Activated T-cell treated with anti-CD3 and anti-CD28 coated beads for 1 hour (primary cell): ENCODE data around the gene GATA6.
"Not testable (repeated sequence)": the region's sequence is repeated elsewhere in the genome, so short reads cannot be mapped to it uniquely, and the experiment has no call there.

Experiments
- DNase-seq: peaks from one replicate; pipeline ENCODE4 v3.0.0-alpha.2; 2020; ENCODE audit warnings: low read depth

The GATA6 gene

GRCh38 chr18:22204996-22205395 lies 35.6 kb downstream of the GATA6 start:
- no peak for DNase-seq

DNA sequence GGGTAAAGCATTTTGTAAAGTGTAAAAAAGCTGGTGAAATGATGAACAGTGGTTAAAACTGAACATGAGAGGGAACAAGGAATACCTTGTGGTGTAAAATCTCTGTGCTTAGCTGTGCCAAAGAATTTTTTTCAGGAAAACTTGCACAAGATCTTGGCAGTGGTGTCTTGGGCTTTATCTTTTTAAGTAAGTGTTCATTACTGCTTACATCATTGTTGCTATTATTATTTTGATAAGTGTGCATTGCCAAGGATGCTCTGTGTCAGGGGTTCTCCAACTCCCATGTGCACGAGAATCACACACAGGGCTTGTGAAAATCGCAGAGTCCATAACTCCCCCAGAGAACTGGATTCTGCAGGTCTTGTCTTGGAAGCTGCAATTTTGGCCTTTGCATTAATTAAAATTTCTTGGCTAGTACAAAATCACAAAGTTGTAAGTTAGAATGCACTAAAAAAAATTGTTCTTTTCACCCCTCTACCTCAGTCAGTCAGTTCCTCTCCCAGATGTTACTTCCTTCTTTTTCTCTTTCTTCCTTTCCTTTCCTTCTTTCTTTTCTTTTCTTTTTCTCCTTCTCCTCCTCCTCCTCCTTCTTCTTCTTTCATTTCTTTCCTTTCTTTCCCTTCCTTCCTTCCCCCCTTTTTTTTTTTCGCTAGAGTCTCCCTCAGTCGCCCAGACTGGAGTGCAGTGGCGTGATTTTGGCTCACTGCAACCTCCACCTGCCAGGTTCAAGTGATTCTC lies 37.8 kb downstream of the GATA6 start:
- no peak for DNase-seq

DNA sequence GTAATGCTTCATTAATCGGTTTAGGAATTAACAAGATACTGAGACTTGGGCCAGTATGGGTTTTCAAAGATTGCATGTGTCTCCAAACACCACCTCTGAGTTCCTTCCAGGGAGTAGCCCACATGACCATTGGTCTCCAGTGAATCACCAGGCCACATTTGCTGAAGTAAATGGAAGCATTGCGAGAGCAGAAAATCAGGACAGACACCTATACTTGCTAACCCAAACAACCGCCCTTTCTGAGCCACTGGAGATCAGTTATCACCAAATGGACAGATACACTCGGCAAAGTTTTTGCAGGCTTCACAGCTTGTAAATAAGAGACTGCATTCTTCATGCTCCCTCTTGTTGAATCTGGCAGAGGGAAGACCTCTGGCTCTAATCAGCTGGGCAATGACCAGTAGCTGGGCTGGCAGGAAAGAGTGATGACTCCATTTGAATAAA lies 40.9 kb downstream of the GATA6 start:
- DNase-seq, result no peak

DNA sequence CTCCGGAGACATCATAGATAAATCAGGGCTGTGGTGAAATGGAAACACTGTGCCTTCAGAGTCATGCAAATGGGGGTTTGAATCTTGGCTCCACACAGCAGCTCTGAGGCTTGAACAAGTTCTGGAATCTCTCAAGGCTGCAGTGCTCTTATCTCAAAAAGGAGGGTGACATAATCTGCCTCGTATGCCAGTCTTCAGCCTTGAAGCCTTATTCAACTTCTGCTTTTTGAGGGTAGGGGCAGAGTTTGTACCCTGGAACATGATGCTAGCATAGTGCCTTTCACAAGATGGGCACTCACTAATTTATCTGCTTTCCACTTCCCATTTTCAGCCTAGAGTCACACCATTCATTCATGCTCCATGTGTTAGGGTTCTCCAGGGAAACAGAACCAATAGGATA lies 42.3 kb downstream of the GATA6 start:
- no peak for DNase-seq

- no peak for DNase-seq
Observed at GRCh38 chr18:22213333-22213973, 44.1 kb downstream of the GATA6 start.

DNA sequence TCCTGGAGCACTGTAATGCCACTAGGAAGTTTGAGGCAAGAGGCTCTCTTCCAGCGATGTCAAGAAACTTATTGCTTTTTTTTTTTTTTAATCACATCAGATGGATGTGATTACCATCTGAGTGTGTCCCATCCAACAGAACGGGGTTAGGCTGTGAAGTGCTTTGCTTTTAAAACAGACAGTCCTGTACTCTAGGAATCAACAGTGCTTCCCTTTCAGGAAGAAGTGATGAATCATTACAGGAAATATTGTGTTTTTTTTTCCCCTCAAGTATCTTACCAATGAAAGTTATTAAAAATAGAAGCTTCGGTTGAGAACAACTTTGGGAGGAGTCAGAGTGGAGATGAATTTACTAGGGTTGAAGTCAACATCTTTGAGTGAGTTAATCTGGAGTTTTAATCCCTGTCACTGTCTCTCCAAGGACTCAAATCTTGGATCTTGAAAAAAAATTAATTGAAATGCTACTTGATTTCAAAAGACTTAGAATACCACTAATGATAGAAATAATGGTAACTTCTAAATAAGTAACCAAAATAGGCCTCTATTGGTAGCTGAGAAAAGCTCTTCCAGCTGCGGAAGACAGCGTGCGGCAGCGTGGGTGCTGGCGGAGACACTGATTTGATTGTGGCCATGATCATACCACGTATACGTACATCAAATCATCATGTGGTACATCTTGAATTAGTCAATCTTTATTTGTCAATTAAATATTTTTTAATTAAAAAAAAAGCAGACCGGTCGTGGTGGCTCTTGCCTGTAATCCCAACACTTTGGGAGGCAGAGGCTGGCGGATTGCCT lies 45.5 kb downstream of the GATA6 start:
- DNase-seq, result no peak

GRCh38 chr18:22218835-22219234 lies 49.4 kb downstream of the GATA6 start:
- DNase-seq, result no peak

- no peak for DNase-seq
Observed at GRCh38 chr18:22219568-22220355, 50.4 kb downstream of the GATA6 start.

DNA sequence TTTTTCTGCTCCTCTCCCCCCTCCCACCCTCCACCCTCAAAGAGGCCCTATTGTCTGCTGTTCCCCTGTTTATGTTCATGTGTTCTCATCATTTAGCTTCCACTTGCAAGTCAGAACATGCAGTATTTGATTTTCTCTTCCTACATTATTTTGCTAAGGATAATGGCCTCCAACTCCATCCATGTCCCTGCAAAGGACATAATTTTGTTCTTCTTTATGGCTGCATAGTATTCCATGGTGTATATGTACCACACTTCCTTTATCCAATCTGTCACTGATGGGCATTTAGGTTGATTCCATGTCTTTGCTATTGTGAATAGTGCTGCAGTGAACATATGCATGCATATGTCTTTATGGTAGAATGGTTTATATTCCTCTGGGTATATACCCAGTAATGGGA lies 51.2 kb downstream of the GATA6 start:
- not testable (repeated sequence) for DNase-seq

DNA sequence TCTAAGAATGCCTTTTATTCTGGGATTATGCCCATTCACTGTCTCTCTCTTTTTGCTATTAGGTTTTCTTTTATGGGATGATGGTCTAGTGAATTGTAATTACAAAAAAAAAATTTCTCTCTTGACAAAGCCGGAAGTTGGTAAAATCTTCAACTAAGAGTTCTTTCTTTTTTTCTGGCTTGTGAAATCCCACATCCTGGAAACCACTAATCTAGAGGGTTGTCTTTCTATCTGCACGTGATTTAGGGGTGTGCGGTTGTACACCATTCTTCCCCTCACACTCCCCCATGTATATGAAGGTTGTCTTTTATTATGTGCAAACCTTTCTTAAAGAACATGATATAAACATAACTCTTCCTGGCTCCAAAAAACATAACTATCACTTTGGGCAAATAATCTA lies 52.0 kb downstream of the GATA6 start:
- DNase-seq, result no peak

GRCh38 chr18:22223254-22223964 lies 54.0 kb downstream of the GATA6 start:
- DNase-seq, result no peak

GRCh38 chr18:22223965-22224322 lies 54.6 kb downstream of the GATA6 start:
- DNase-seq, result no peak

DNA sequence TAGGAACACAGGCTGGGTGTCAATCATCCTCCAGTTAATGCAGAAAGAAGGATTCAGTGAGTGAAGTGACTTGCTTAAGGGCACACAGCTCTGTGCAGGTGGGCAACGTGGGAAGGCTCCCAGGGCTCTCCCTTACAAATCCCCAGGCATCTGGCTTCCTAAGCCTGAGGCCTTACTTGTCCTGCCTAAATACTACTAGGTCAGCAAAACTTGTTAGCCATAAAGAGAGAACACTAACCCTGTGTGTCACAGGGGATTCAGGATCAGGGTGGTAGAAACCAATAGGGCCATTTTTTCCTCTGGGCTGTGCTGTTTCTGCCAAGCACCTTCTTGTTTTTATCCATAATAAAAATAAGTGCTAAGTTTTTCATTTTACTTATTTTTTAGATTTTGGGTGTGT lies 55.0 kb downstream of the GATA6 start:
- no peak for DNase-seq

GRCh38 chr18:22226801-22227200 lies 57.4 kb downstream of the GATA6 start:
- no peak for DNase-seq

- DNase-seq, result no peak
Observed at GRCh38 chr18:22228976-22229375, 59.6 kb downstream of the GATA6 start.

GRCh38 chr18:22229456-22230124 lies 60.2 kb downstream of the GATA6 start:
- no peak for DNase-seq

DNA sequence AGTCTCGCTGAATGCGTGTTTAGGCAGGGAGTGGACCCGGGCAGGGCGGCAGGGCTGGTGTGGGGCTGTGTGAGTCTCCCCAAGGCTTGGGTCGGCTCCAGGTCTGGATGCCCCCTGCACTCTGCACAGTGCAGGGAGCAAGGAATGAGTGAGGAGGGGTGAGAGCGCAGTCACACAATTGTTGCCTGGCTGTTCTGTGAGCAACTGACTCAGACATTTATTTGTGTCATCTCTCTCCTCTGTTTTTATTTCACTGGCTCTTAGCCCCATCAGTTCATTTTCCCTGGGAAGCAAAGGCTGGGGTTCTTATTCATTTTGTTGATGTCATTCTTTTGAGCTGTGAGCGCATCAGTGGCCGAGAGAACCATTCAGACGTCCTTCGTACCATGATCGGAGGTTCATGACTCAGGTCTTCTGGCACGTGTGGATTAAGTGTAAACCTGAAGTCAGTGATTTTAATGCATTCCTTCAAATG lies 61.1 kb downstream of the GATA6 start:
- no peak for DNase-seq

DNA sequence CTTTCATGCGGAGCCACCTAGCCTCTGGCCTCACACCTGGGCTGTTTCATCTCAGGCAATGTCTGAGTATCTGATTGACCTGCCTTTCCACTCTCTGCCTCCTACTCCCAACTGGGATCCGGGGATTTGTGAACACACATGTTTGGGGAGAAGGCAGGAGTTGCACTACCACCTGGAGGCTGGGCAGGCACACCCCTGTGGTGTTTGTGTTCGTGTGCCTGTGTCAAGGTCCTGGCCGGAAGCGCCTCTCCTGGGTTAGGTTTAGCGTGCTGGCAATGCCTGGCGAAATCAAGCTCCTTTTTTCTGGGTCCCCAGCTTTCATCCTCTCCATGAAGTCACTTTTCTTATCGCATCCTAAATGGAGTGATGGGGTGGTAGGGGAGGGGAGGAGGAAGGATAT lies 63.9 kb downstream of the GATA6 start:
- no peak for DNase-seq

- DNase-seq, result no peak
Observed at GRCh38 chr18:22238036-22238435, 68.6 kb downstream of the GATA6 start.

DNA sequence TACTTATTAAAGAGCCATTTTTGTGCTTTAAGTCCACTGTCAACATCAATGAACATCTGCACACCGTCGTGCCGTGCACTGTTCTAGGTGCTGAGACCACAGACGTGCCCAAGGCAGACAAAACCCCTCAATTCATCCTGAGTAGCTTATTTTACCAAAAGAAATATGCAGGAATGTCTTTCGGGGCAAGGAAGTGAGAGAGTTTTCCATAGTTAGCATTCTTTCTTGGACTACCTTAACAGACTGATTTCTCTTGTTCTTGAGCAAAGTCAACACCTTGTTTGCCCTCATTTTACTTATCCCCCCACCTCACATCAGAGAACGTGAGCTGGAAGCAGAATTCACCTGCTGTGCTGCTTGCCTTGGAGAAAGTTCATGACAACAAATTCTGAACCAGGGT lies 69.3 kb downstream of the GATA6 start:
- no peak for DNase-seq

DNA sequence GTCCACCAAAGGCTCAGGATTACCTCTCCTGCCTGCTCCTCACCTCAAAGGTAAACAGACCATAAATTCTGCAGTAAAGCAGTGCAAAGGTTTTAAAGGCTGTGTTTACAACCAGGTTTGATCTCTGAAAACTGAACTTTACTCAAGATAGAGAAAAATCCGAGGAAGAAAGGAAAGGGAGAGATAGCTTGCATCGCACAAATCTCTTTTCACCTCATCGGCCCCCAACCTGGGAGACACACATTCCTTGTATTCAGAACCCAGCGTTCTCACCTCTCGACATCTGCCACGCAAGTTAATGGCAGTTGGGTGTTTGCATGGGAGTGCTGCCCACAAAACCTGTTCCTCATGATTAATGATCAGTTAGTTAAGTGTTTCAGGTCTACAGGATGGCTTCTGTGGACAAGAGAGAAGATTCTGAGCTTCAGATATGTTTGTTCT lies 72.6 kb downstream of the GATA6 start:
- no peak for DNase-seq
